ENCODE data around the gene JAG2. TPM values are rescaled to one million over a fixed set of nuclear protein-coding genes. Genes with fewer than 3 reads are reported as not detected.

JAG2 gene
- total RNA-seq, 1 experiment from 2014 or later, result 6.3 TPM

DNA sequence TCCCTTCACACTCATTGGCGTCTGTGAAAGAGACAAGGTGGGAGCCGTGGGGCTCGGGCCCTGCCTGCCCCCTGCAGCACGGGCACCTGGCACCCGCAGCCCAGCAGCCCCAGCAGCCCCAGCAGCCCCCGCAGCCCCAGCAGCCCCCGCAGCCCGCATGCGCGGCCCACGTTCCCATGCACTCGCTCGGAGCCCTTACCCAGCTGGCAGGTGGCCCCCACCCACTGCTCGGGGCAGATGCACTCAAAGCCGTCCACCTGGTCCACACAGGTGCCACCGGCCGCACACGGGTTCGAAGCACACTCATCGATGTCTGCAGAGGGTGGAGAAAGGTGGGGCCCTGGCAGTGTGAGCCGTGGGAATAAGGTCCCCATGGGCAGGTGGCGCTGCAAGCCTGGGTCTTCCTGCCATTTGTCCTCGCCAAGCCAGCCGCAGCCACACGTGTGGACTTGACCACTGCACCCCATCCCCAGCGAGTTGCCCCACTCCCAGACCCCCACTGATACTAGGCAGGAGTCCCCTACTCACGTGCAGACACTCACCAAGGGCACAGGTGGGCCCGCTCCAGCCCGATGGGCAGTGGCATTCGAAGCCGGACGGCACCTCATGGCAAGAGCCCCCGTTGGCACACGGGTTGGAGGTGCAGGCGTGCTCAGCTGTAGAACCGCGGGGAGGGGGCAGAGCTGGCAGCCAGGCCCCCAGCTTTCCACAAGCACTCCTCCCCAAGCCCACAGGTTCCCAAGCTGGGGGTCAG, 17.3 kb downstream of the JAG2 start:
- no peak for DNase-seq (ENCODE audit: low read depth)

DNA sequence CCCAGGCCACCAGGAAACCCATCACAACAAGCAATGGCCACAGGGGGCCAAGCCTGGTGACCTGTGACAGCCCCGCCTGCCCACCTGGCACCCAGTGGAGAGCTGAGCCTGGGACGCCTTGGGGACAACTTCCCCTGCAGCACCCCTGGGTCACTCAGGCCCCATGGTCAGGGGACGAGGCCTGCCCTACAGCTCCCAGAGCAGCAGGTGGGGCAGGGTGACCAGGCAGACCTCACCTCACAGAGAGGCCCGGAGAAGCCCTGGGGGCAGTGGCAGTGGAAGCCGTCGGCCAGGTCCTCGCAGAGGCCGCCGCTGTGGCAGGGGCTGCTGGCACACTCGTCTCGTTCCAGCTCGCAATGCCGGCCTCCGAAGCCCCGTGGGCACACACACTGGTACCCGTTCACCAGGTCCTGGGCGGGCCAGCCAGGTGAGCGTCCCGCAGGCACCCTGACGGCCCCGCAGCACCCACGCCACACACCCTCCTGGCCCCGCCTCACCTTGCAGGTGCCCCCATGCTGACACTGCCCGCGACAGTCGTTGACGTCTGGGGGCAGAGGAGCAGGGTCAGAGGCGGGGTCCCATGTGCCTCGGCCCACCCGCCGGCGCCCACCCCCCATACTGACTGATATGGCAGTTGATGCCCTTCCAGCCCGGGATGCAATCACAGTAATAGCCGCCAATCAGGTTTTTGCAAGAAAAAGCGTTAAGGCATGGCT, 18.1 kb downstream of the JAG2 start:
- no peak for DNase-seq (ENCODE audit: low read depth)

DNA sequence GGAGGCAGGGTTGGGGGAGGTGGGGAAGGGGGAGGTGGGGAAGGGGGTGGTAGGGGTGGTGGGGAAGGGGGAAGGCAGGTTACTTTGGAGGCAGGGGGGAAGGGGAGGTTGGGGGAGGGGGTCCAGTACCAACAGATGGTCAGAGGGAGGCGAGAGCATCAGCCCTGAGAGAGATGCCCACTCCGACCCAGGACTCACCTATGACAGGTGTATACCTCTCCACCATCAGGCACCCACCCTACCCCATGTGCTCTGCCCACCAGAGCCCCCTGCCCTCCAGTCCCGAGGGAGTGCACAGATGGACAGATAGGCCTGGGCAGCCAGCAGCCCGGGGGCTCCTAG, 18.6 kb downstream of the JAG2 start:
- DNase-seq (ENCODE audit: low read depth), result no peak

DNA sequence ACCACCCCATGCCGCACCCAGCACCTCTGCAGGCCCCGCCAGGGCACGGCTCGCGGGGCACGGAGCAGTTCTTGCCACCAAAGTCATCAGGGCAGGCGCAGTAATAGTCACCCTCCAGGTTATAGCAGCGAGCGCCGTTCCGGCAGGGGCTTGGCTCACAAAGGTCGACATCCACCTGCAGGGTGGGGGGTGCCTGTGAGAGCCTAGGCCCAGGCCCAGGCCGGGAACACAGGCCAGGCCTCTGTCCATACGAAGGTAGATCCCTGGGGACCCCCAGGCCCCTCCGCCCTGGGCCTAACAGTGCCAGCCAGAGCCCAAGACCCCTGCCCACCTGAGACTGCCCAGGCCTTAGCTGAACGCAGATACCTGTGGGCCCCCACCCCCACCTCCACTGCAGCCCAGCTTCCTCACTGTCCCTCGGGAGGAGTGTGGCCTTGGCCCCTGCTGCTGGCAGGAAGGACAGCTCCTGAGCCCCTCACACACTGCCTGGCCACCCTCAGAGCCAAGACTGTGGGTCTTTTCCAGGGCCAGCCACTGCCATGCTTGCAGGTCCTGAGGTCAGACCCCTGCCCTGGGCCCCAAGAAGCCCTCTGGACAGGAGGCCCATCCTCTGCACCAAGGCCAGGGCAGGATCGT, 19.3 kb downstream of the JAG2 start:
- DNase-seq (ENCODE audit: low read depth), result no peak

DNA sequence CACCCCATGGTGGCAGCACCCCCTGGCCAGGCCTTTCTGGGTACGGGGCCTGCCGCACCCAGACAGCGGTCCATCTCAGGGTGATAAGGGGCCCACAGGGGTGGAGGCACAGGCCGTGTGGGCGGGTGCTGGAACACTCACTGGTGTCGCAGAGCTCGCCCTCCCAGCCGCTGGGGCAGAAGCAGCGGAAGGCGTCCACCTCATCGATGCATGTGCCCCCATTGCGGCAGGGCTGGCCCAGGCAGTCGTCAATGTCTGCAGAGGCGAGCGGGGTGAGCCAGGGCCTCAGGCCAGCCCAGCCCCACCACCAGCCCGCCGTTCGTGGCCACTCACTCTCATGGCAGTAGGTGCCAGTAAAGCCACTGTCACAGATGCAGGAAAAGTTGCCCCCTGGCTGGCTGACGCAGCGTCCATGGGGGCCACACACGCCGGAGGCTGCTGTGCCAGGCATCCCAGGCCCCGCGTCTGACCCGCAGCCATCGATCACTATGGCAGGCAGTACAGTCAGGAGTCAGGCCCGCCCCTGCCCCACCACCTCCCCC, 19.9 kb downstream of the JAG2 start:
- no peak for DNase-seq (ENCODE audit: low read depth)

DNA sequence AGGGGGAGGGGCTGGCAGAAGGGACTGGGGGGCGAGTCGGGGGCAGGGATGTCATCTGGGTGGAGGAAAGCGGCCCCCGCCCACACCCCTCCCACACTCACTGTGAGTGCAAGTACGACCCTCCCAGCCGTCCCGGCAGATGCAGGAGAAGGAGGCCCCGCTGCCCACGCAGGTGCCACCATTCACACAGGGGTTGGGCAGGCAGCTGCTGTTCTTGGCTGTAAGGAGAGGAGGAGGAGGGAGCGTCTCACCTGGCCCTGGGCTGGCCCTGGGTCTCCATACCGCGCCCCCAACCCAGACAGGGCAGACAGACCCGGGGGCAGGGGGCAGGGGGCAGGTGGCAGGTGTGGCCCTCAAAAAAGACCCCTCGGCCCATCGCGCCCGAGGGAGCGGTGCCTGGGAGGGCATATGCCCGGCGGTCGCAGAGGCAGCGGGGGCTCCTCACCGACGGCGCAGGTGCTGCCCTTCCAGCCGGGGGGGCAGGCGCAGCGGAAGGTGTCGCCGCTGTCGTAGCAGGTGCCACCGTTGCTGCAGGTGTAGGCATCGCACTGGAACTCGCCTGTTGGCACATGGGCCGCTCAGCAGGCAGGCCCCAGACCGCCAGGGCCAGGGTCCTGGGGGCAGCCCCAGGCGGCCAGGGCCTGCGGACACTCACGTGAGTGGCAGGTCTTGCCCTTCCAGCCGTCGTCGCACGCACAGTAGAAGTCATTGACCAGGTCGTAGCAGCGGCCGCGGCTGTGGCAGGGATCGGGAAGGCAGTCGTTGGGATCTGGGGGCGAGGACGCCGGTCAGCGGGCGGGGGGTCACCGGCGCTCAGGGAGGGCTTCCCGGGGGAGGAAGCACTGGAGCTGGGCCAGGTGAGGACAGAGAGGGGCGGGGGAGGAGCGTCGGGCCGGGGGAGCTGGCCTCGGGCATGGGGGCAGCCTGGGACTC, 20.6 kb downstream of the JAG2 start:
- no peak for DNase-seq (ENCODE audit: low read depth)

DNA sequence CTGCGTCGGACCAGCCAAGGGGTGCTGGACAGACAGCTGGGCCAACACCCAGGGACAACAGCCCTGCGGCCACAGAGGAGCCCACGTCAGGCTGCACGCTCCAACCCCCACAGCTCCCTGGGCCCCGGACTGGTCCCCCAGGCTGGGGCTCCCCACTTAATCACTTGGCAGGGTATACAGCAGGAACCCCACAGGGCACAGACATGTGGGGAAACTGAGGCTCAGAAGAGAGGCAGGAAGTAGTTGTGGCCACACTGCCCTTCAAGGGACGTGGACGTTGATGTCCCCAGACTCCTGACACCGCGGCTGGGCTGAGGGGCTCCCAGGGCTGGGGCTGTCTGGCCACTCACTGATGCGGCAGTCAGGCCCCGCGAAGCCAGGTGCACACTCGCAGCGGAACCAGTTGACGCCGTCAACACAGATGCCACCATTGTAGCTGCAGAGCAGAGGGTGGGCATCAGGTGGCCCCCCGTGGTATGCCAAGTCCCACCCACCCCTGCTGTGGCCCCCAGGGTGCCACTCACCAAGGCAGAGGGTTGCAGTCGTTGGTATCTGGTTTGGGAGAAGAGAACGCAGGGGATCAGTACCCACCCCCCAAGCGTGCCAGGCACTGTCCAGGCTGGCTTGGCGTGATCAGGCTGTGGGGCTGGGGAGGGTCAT, 21.5 kb downstream of the JAG2 start:
- DNase-seq (ENCODE audit: low read depth), result no peak

DNA sequence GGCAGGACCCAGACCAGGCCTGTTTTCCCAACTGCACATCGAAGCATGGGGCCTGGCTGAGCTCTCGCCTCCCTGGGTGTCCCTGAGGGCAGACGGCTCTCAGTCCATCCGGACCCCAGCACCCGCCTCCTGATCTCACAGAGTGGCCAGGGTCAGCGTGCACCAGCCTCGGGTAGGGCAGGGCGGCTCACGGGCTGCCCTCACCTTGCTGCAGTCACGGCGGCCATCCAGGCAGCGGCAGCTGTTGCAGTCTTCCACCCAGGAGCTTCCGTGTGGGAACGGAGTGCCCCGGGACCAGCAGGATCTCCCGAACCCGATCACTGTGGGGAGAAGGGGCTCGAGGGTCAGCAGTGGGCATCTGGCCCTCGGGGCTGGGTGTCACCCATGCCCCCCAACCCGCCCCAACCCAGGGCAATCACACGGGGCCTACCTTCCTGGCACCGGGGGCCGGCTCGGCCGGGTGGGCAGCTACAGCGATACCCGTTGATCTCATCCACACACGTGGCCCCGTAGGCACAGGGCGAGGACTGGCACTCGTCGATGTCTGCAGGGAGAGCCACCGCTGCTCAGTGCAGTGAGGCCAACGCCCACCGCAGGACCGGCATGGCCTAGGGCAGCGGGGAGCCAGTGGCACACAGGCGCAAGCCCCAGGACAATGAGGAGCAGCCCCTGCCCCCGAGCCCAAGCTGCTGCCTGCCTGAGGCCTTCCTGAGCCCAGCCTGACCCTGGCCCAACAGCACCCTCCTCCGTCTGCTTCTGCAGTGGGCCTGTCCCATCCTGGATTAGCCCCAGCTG, 22.2 kb downstream of the JAG2 start:
- DNase-seq (ENCODE audit: low read depth), result no peak

DNA sequence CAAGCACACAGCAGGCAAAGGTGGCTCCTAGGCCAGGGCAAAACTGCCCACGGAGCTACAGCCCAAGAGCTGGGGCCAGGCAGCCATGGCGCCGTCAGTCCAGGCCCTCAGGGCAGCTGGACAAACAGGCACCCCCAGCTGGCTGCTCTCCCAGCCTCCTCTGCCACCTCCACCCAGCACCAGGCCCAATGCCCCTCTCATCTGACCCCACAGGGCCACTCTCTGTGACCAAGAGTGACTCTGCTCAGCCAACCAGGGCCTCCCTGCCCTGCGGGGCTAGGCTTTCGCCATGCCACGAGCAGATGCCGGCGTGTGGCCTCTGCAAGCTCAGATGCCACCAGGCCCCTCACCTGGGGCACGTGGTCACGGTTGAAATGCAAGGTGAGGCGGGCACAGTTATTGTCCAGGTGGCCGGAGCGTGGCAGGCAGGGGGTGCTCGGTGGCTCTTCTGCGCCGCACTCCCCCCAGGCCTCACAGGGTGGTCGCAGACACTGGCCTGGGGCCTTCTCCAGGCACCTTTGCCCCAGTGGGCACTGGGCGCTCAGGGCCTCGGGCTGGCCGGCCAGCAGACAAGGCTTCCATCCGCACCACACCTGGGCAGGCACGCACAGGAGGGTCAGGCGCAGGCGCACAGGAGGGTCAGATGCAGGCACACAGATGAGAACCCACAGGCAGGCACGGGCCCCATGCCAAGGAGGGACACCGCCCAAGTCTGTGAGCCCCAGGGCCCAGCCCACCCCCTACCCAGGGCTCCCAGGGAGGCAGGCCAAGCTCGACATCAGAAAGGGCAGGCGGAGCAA, 23.0 kb downstream of the JAG2 start:
- DNase-seq (ENCODE audit: low read depth), result no peak

DNA sequence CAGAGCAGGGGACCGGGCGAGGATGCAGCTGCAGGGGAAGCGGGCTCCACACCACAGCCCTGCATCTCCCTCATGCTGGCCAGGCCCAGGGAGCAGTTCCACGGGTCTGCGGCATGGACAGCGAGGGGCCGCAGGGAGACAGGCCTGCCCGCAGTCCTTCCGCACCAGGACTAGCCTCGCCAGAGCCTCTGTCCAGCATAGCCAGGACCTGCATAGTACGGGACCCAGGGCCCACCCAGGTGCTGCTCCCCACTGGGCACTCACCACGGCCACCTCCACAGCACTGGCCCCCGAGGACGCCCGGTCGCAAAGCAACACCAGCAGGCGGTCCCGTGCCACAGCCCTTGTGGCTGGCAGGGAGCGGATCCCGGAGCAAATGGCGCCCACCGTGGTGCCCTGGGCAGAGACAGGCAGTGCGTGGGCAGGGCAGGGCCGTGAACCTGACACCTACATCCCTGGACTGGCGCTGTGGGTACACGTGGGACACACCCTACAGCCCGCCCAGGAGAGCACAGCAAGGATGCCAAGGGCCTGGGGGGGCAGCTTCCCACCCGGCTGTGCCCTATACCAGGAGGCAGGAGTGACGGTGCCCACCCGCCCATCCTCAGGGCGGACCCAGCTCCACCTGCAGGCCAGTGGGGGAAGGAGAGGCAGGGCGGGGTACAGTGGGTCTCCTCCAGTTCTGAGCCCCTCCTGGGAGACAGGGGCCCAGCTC, 23.8 kb downstream of the JAG2 start:
- no peak for DNase-seq (ENCODE audit: low read depth)

DNA sequence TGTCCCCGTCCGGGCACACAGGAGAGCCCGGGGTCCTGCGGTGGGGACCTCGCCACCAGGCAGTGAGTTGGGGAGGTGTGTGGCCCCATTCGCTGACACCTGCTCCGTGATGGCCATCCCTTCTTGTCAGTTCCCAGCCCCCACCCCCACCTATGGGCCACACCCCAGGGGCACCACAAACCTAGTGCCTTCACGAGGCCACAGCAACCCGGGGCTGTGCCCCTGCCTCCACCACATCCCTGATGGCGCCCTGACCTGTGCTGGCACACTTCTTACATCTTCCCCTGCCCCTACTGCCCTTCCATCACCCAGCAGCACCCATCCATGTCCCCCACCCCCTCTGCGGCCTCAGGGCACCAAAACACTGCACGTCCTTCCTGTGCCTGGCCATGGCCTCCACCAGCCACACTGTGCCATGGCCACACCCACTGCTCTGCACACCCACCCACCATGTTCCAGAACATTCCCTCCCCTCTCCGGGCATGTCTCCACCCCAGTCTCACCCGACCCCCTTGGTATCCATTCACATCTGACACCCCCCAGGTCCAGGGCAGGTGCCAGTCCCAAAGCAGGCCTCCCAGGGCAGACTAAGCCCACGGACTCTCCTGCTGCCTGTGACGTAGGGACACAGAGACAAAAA, 24.4 kb downstream of the JAG2 start:
- no peak for DNase-seq (ENCODE audit: low read depth)

DNA sequence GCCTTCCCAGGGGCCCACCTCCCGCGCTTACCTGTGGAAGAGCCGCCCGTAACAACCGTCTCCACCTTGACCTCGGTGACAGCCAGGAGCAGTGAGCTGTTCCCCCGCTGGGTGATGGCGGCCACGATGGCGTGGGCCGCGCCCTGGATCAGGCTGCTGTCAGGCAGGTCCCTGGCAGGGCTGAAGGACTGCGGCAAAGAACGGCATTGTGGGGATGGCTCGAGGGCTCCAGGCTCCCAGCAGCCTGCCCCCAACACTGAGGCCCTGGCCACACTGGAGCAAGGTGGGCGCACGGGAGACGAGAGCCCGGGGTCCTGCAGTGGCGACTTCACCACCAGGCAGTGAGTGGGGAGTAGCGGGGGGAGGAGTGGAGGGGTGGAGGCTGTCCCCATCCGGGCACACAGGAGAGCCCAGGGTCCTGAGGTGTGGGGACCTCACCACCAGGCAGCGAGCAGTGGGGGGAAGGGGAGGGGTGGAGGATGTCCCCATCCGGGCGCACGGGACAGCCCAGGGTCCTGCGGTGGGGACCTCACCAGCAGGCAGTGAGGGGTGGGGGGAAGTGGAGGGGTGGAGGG, 25.0 kb downstream of the JAG2 start:
- no peak for DNase-seq (ENCODE audit: low read depth)

DNA sequence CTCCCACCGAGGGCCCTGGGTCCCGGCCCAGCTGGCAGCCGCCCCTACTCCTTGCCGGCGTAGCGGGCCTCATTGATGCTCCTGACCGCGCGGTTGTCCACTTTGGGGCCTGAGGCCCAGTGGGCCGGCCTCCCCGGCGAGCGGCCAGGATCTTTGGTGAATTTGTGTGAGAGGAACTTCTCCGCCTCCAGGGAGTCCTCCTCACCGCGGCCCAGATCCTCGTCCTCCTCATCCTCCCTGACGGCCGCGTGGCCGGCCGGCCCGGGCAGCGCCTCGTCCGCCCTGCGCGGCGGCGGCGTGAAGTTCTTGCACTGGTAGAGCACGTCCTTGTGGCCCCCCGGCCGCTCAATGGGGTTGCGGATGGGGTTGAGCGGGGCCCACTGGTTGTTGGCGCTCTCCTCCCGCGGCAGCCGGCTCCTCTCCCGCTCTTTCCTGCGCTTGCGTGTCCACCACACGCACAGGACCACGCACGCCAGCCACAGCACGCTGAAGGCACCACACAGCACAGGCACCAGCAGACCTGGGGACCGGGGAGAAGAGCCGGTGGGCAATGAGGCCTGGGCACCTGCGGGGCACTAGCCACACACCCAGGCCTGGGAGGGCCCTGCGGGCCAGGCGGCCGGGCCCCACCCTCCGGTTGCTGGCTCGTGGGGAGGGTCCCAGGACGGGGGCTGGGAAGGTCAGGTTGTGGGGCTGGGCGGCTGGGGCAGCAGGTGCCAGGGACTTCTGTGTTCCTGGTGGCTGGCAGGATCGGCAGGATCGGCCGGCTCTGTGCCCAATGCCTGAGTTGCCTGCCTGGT, 25.7 kb downstream of the JAG2 start:
- DNase-seq (ENCODE audit: low read depth), result no peak

DNA sequence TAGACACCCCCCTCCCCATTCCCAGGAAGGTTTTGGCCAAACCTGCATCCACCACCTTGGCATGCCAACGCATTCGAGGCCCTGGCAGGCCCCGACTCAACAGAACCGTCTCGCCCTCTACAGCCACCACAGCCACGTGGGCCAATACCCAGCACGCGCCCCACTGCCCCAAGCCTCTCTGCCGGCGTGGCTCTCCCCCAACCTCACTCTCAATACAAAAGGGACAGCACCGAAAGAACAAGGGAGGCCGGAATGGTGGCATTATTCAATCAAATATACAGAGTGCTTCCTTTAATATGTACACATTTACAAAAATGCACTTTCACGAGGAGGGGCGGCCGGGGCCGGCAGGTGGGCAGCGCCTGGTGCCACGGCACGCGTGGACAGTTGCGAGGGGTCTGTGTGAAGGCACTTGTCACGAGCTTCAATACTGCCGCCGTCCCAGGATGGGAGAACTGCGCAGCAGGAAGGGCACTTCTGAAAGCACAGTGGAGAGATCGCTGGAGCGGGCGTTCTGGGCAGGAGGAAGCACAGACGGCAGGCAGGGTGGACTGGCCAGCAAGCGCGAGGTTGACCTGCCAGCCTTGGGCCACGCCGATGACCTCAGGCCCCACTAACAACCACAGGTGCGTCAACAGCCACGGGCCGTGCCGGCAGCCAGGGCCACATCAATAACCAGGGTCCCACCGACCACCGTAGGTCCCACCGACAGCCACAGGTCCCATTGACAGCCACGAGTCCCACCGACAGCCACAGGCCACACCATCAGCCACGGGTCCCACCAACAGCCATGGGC, 26.9 kb downstream of the JAG2 start:
- DNase-seq (ENCODE audit: low read depth), result no peak

DNA sequence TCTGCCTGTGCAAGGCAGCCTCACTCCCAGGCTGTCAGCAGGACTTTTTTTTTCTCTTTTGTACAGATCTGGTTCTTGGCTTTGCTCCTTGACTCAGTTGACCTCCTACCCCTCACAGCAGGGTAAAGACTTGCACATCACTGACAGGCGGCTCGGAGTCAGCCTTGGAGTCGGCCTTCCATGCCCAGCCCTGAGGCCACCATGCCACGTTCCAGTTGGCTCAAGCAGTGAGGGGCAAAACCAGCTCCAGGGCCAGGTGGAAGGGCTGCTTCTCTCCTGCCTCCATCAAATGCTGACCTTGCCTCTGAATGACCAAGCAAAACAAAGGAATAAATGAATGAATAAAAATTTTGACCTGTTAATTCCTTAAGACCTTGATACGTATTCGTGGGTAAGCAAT, 27.6 kb downstream of the JAG2 start:
- DNase-seq (ENCODE audit: low read depth), result no peak

DNA sequence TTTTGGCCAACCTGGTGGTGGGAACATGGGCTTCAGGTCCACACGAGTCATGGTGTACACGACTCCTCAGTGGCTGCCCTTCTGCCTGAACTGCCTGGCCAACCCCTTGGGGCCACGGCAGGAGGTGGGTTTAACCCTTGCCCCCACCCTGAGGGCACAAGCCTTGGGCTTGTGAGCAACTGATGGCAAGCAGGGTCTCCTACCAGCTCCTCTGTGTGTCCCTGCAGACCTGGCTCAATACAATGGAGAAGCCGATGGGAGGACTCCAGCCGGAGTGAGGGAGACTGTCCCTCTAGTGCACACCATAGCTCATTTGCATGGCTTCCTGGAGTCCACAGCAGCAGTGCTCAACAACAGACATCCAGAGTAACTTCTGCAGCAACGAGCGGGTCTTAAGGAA, 28.0 kb downstream of the JAG2 start:
- DNase-seq (ENCODE audit: low read depth), result no peak
